Lower leg skin (tissue), 4 donors: ENCODE measurements around the gene SUB1. TPM values are rescaled to one million over a fixed set of nuclear protein-coding genes. Genes with fewer than 3 reads are reported as not detected.
A peak's percentile ranks its signal among the peaks of the same experiment; 100 is the strongest.

Source experiments
- DNase-seq, 2 donors: peaks; one replicate each; pipeline ENCODE4 v3.0.0-alpha.2; 2019; ENCODE audit warnings: low spot score in 2 of 2
- H3K4me3 ChIP-seq: fragments of 200-600 bp; sonication (generic); 2 replicates; pipeline ENCODE4 v1.5.1; 2017; ENCODE audit warnings: mild to moderate bottlenecking, low read depth; ENCODE audit not compliant: poor library complexity, severe bottlenecking
- POLR2A ChIP-seq, 2 donors: fragments of 450-650 bp; IDR thresholded peaks; one replicate each; pipeline ENCODE4 v1.6.1; 2016 to 2017; ENCODE audit warnings: antibody characterized with exemption in 2 of 2, mild to moderate bottlenecking in 1 of 2, moderate library complexity in 1 of 2
- WGBS, 2 donors: methylation state at CpG; one replicate each; pipeline ENCODE4 v1.1.5; 2018; 5-methylcytosine and 5-hydroxymethylcytosine counted together
- intact Hi-C: fragments of 100-400 bp; cut with DNase I; formaldehyde crosslinking; loops from one replicate; pipeline ENCODE4 v1.15.0; 2023; ENCODE audit warnings: low total_unique reads
- total RNA-seq, 4 donors: library from RNA; depleted of rRNA; stranded (reverse); fragments of >200 nt; gene quantifications; one replicate each; pipeline ENCODE4 v1.1.0, GENCODE V29; 2016
- TF ChIP-seq, protein P1 (sequence below), 3 donors: fragments of 450-650 bp; IDR thresholded peaks; one replicate each; pipeline ENCODE4 v1.5.1; 2016; ENCODE audit warnings: antibody characterized with exemption in 3 of 3, mild to moderate bottlenecking in 3 of 3, moderate library complexity in 2 of 3

SUB1 gene
- total RNA-seq, 4 donors from 2014 or later: 63.0 to 137 (median 102) TPM

DNA sequence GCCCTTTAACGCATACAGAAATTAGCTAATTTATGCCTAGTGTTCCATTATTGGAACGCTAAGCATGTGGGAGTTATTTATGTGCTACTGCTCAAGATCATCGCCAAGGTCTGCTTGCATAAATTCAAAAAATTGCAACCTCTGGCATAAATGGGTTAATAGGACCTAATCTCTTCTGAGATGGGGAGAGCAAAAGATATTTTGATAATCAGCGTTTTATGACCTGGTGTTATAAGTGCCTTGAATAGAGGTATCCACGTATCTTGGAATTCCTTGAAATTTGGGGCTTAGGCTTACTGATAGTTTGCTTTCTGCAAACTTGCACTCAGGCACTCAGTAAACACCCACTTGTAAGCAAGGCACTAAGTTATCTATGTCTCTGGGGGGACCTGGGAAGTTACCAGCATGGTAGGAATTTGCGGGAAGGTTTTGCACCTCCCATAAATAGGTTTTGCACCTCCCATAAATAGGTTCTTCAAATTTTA is 1.8 kb downstream of the SUB1 start:
- intact Hi-C loops: loop anchor here (10.0 kb wide), 1 partner anchor 92 kb away; no protein-coding TSS in a partner anchor
- TF ChIP-seq, protein P1, sequence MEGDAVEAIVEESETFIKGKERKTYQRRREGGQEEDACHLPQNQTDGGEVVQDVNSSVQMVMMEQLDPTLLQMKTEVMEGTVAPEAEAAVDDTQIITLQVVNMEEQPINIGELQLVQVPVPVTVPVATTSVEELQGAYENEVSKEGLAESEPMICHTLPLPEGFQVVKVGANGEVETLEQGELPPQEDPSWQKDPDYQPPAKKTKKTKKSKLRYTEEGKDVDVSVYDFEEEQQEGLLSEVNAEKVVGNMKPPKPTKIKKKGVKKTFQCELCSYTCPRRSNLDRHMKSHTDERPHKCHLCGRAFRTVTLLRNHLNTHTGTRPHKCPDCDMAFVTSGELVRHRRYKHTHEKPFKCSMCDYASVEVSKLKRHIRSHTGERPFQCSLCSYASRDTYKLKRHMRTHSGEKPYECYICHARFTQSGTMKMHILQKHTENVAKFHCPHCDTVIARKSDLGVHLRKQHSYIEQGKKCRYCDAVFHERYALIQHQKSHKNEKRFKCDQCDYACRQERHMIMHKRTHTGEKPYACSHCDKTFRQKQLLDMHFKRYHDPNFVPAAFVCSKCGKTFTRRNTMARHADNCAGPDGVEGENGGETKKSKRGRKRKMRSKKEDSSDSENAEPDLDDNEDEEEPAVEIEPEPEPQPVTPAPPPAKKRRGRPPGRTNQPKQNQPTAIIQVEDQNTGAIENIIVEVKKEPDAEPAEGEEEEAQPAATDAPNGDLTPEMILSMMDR (IDR thresholded peaks at IDR 0.05): no peak
- no peak for TF ChIP-seq POLR2A (IDR thresholded peaks at IDR 0.05)
- no peak overlapping the region for H3K4me3 ChIP-seq
- no peak for DNase-seq
- WGBS, 2 donors: 70% methylated on average over 6 of the region's 6 CpGs

GRCh38 chr5:32589416-32589815 is 4.1 kb downstream of the SUB1 start:
- WGBS, 2 donors: 86 to 90% methylated on average over 8 of the region's 8 CpGs
- TF ChIP-seq, protein P1 (IDR thresholded peaks at IDR 0.05): no peak
- no peak for TF ChIP-seq POLR2A (IDR thresholded peaks at IDR 0.05)
- no peak for DNase-seq
- H3K4me3 ChIP-seq: no peak overlapping the region
- intact Hi-C loops: loop anchor here (10.0 kb wide), 1 partner anchor 95 kb away; no protein-coding TSS in a partner anchor

DNA sequence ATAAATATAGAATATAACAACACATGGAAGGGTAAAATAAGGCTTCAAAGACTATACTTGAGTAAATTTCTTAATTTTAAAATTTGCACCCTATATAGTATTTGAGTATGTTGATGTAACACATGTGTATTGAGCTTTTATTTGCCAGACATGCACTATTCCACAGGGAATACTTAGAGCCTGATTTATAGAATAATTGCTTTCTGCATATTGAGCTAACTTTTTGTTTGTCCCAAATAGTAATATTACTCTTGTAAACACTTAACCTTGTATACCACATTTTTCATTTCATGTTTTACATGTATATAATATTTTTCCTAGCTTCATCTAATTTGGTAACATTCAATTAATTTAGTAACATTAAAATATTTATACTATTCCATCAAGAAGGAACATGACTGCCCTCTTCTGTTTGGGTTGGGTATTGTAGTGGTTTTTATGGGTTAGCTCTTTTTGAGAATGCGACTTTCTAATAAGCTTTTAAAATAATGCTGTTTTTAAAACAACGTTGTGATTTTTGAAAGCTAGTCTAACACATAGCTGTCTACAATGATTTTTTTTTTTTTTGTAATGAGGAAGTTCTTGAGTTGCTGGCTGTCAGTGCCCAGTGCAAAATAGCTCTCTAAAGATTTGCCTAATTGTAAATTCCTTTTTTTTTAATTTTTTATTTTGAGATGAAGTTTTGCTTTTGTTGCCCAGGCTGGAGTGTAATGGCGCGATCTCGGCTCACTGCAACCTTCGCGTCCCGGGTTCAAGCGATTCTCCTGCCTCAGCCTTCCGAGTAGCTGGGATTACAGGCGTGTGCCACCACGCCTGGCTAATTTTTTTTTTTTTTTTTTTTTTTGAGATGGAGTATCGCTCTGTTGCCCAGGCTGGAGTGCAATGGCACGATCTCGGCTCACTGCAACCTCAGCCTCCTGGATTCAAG is 4.8 kb downstream of the SUB1 start:
- DNase-seq: peak in 1 of 2 donors; percentile 53
- no peak overlapping the region for H3K4me3 ChIP-seq
- intact Hi-C loops: loop anchor here (10.0 kb wide), 1 partner anchor 95 kb away; no protein-coding TSS in a partner anchor
- no peak for TF ChIP-seq POLR2A (IDR thresholded peaks at IDR 0.05)
- TF ChIP-seq, protein P1 (IDR thresholded peaks at IDR 0.05): peak in 1 of 3 donors; percentile 27
- WGBS, 2 donors: 77 to 83% methylated on average over 13 to 15 of the region's 15 CpGs

DNA sequence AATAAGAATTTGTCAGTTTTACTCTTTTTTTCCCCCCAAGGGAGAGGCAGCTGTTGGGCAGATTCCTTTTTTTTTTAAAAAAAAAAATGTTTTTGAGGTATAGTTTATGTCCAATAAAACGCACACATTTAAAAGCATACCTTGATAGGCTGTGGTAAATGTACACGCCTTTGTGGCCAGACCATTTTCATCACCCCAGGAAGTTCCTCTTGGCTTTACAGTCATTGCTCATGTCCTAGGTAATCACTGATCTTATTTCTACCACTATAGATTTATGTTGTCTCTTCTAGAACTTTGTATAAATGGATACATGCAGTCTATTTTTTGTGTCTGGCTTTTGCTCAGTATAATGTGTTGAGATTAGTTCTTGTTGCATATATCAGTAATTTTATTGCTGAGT is 9.8 kb downstream of the SUB1 start:
- TF ChIP-seq, protein P1 (IDR thresholded peaks at IDR 0.05): no peak
- TF ChIP-seq POLR2A (IDR thresholded peaks at IDR 0.05): no peak
- 73 to 80% methylated on average over 2 of the region's 2 CpGs for WGBS, 2 donors
- no peak for DNase-seq
- intact Hi-C loops: no loop called here
- no peak overlapping the region for H3K4me3 ChIP-seq

DNA sequence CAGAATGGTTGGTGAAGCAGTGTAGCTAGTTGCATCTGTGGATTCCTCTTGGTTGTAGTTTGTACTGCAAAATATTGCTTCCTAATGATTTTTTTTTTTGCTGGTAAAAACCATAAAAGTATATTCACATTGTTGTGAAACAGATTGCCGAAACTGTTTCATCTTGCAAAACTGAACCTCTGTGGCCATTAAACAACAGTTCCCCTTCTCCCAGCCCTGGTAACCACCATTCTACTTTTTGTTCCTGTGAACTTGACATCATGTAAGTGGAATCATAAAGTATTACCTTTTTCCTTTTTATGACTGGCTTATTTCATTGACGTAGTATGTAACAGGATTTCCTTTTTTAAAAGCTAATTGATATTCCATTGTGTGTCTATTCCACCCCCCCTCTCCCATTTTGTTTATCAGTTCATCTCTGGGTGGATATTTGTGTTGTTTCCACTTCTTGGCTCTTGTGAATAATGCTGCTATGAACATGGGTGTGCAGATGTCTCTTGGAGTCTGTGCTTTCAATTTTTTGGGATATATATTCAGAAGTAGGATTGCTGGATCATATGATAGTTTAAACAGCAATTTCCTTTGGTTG is 11.8 kb downstream of the SUB1 start:
- no peak for DNase-seq
- TF ChIP-seq, protein P1 (IDR thresholded peaks at IDR 0.05): no peak
- no peak for TF ChIP-seq POLR2A (IDR thresholded peaks at IDR 0.05)
- intact Hi-C loops: no loop called here
- no peak overlapping the region for H3K4me3 ChIP-seq
- 34 to 61% methylated on average over 2 of the region's 2 CpGs for WGBS, 2 donors
